Stimulated activated CD8-positive, alpha-beta memory T cell treated with anti-CD3 and anti-CD28 coated beads, Interleukin-7, amount 100 ng/mL, for 1 hour (primary cell): ENCODE data around the gene FIBP.
A peak's percentile ranks its signal among the peaks of the same experiment; 100 is the strongest.
"Not testable (repeated sequence)": the region's sequence is repeated elsewhere in the genome, so short reads cannot be mapped to it uniquely, and the experiment has no call there.

Source experiments
- DNase-seq, 2 donors: peaks; one replicate each; pipeline ENCODE4 v3.0.0-alpha.2; 2020; ENCODE audit warnings: low read depth in 2 of 2

The FIBP gene

DNA sequence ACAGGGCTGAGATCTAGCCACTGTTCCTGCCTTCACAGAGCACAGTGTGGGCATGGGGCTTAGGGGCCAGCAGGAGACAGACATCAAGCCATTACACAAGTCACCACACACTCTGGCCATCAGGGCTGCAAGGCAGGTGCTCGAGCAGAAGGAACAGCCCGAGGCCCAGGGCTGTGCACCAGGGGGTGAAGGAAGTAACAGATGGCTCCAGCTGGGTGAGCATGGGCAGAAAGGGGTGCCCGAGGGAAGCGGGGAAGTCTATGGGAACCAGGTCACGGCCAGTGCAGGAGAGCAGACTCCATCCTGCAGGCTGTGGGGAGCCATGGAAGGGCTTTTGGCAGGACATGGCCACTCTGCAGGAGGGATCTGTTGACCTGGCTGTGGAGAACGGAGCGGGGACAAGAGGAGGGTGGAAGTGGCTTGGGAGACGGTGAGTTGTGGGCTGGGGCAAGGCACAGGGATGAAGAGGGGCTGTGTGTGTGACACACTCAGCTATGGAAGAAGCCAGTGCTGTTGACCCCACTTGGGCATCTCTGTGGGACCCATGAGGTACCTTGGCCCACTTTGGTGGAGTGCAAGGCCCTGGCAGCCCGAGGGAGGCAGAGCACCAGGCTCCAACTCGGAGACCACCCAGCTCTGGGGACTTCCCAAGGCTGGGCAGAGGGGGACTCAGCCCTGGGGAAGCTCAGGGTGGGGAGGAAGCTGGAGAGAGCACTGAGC, 27.0 kb upstream of the FIBP start:
- no peak for DNase-seq

DNA sequence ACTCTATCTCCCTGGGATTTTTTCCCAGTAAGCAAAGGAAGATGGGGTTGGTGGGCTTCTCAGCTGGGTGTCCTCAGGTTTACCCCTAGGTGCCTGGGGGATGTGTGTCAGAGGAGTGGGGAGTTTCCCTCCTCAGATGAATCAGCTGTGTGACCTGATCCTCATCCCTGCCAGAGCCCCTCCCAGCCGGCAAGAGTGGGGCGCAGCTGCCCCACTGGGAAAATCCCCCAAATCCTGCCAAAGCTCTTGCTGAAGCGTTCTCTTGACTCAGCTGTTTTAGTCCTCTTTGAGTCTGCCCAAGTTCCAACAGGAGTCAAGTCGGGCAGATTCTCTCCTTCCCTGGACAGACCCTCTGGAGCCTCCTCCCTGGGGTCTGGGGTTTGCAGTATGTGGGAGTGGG, 24.6 kb upstream of the FIBP start:
- no peak for DNase-seq

DNA sequence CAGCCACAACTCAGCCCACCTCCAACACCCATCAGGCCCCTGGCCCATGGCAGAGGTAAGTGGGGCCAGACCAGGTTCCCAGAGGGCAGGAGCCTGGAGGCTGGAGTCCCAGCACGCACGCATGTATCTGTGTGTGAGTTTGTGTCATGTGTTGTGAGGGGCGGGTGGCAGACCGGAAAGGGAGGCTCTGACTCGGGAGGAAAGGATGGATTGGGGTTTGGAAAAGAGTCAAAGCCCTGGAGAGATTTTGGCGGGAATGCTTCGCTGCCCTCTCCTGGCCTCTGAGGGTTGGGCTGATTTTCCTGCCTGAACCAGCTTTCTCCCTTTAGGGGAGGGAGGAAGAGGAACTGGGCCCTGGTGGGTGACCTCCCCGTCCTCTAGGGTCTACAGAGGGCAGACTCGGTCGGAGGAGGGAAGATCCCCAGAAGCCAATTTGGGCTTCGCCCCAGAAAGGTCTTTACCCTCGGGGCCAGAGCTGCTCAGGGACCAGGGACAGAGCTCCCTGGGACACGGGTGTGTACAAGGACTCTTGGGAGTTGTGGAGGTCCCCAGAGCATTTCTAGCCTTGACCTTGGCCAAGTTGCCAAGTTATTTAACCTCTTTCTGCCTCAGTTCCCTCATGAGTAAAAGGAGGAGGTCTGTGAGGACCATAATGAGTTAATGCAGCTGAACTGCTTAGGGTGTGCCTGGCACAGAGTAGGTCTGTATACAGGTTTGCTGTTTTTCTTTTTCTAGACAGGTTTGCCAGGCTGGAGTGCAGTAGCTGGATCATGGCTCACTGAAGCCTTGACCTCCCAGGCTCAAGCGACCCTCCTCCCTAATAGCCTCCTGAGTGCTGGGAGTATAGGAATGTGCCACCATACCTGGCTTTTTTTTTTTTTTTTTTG, 23.7 kb upstream of the FIBP start:
- no peak for DNase-seq

DNA sequence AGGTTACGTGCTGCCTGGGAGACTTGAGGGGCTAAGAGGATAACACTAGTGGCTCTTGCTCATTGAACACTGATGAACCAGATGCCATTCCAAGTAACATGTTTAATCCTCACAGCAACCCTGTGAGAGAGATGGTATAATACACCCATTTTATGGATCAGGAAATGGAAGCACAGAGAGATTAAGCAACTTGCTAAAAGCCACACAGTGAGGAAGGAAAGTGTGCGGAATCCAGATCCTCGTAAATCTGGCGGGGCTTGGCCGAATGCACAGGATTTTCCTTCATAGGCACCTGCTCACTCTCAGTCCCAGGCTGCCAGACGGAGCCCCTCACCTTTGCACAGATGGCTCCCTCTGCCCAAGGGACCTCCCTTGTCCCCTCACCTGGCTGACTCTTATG, 19.6 kb upstream of the FIBP start:
- DNase-seq, result no peak

DNA sequence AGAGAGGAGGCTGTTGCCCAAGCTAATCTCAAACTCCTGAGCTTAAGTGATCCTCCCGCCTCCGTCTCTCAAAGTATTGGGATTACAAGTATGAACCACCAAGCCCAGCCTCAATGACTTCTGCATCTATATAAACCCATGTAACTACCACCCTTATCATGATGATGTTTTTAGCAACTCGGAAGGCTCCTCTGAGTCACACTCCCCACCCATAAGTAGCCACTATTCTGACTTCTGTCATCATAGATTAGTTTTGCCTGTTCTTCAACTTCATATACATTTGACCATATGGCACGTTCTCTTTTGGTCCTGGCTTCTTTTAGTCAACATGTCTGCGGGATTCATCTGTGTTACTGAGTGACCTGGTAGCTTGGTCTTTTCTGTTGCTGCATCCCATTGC, 18.3 kb upstream of the FIBP start:
- DNase-seq, result no peak

DNA sequence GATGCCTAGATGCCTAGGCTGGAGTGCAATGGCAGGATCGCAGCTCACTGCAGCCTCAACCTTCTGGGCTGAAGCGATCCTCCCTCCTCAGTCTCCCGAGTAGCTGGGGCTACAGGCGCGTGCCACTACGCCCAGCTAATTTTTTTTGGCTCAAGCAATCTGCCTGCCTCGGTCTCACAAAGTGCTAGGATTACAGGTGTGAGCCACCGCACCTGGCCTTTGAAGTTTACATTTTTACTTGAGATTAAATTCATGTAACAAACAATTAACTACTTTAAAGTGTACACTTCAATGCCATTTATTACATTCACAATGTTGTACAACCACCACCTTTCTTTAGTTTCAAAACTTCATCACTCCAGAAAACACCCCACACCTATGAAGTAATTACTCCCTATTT, 15.4 kb upstream of the FIBP start:
- DNase-seq, result no peak

DNA sequence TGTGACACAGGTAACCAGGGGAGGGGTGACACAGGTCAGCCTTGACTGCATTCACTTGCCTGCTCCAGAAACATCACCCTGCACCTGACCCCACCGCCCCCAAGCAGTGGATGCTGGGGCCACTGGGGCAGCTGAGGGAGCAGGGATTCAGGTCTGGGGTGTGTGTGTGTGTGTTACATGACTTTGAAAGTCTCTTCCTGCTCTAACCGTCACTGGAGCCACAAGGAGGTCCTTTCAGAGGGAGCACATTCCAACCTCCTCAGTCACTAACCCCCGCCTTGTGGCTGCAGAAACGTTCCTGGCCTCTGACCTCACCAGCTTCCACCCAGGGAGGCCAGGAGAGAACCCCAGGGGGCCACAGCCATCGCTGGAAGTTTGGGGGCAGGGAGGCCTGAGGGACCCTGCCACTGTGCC, 14.8 kb upstream of the FIBP start:
- no peak for DNase-seq

DNA sequence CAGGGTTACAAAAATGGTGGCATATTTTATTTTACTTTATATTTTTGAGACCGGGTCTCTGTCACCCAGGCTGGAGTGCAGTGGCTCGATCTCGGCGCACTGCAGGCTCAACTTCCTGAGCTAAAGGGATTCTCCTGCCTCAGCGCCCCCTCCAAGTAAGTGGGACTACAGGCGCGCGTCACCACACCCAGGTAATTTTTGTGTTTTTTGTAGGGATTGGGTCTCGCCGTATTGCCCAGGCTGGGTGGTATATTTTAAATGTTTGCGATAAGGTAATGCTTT, 12.6 kb upstream of the FIBP start:
- DNase-seq, result no peak

DNA sequence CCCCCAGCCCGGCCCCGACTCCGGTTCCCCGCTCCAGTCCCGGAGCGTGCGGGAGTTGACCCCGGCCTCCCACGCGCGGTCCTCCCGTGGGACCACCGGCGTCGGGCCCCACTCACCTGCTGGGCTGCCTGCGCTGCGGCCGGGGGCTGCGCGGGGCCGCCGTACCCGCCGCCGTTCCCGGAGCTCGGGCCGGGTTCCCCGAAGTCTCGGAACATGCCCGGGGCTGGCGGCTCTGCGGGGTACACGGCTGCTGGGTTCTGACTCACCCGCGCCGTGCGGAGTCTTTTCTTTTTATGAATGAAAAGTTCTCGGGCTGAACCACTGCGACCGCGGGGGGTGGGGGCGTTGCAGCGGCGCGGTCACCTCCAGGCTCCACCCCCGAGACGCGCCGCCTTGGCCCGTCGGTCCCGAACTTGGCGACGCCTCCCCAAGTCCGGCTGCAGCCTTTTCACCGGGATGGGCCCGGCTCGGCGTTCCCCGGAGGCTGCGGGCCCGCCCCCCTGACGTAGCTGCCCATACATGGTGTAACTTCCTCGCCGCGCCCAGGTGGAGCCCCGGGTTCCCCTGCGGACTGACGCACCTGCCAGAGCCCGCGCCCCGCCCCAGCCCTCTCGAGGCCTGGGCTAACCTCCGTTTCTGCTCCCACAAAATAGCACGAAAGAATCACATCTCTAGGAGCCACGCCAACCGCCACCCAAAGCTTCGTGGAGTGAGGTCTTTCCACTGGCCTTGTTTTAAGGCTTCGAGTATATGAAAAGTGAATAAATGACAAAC, 12.0 kb upstream of the FIBP start, which contains the start of gene FOSL1:
Gene FOSL1 (minus strand): TSS at position 264 of the 774 bp plus-strand sequence. CDS start 49 bp downstream, at position 215.
- DNase-seq, result peak; percentile 76 to 77

DNA sequence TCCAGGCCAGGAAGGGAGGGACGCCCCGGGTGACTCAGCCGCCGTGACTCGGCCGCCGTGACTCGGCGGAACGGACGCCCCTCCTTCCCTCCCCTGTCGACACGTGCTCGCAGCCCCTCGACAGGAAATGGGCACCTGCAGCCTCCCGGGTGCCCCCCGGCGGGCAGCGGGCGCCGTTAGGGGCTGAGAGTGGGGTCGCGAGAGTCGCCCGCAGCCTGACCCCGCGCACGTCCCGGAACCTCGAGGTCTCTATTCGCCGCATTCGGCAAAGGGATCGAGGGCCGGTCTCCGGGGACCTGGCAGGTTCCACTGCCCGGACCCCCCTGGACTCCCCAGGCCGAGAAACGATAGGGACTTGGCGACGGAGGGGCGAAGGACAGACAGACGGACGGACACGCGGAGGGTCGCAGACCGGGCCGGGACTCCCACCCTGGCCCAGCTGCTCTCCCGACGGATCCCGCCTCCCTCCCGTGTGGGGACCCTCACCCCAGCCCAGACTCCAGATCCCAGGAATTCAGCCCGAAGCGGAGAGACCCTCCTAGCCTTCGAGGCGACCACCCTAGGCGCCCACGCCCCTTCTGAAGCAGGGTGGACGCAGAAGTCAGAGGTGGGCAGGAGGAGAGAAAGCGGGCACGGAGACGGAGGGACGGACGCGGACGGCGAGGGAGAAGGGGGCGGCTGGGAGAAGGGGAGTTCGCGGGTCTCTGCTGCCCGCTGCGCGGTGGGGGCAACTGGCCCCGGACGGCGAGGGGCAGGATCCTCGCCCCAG, 11.3 kb upstream of the FIBP start:
- no peak for DNase-seq

DNA sequence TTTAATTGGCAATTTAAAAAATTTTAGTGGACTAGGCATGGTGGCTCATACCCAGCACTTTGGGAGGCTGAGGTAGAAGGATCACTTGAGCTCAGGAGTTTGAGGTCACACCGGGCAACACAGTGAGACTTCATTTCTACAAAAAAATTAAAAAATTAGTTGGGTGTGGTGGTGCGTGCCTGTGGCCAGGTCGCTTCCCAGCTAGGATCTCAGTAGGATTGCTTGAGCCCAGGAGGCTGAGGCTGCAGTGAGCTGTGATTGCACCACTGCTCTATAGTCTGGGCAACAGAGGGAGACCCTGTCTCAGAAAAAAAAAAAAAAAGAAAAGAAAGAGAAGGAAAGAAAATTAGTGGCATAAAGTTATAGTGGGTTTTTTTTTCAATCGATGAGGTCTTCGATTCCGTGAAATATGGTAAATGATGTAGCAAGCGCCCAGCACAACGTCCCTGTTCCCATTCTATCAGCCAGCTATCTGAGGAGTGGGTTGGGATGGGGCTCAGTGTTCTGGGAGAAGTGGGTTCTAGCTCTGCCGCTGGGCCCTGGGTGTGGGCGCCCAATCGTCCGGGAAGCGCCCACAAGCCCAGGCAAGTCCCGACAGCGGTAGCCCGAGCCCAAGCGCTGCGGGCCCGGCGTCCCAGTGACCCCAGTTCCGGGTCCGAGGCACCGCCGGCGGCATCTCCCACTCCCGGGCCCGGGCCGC, 10.5 kb upstream of the FIBP start:
- DNase-seq, result no peak

DNA sequence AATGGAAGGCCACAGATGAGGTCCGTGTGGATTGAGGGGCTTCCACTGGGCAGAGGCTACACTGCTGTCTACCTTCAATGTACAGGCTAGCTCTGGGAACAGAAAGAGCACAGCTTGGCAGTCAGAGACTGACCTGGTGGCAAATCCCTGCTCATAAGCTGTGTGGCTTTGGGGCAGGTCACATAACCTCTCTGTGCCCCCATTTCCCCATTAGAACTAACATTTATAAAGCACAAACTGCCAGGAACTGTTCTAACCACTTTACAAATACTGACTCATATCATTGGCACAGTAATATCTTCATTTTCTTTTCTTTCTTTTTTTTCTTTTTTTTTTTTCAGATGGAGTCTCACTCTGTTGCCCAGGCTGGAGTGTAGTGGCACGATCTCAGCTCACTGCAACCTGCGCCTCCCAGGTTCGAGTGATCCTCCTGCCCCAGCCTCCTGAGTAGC, 8.8 kb upstream of the FIBP start:
- no peak for DNase-seq

DNA sequence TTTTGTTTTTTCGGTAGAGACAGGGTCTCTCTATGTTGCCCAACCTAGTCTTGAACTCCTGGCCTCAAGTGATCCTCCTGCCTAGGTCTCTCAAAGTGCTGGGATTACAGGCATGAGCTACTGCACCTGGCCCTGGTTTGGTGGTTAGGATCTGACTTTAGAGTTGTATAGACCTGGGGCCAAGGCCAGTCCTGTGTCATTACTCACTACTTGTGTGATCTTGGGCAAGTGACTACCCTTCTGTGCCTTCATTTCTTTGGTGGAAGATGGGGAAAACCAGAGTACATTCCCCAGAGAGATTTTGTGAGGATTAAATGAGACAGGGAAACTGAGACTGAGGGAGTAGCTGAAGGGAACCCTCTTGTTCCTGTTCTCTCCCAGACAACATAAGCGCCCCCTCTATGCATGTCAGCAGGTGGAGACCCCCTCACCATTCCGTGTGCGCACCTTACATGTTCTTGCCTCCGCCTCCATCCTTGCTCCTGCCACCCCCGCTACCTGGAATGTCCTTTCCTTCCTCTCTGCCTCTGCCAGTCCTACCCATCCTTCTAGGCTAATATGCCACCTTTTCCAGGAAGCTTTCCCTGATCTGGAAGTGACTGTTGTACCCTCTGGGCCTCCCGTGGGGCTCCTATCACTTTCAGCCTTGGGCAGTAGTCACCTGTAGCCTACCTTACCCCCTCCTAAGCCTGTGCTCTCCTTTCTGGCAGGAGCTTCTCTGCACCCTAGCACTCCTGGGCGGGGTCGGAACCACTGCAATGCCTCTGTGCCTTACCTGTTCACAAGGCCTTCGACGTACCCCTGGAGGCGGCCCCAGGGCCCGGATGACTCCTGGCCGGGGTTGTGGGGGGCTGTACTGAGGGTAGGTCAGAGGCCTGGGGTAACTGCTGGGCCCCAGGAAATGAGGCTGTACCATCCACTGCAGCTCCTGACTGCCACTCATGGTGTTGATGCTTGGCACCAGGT, 8.0 kb upstream of the FIBP start:
- DNase-seq, result no peak

DNA sequence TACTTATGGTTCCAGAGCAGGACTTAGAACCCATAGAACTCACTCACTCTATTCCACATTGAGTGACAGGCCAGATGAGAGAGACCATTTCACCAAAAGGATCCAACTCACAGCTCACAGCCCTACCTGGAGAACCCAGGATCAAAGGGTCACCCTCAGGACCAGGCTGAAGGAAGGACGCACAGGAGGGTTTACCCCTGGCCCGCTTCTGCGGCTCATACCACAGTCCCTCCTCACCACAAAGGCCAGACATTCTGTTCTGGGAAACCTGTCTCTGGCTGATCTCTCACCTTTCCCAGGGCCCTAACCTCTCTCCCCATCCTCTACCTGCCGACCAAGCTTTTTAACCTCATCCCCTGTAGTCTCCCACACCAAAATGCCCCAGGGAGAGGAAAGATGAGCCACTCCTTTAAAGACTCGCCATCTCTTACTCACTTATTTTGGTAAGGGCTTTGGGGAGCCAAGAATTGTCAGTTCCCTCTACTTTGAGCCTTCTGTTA, 7.3 kb upstream of the FIBP start:
- no peak for DNase-seq

DNA sequence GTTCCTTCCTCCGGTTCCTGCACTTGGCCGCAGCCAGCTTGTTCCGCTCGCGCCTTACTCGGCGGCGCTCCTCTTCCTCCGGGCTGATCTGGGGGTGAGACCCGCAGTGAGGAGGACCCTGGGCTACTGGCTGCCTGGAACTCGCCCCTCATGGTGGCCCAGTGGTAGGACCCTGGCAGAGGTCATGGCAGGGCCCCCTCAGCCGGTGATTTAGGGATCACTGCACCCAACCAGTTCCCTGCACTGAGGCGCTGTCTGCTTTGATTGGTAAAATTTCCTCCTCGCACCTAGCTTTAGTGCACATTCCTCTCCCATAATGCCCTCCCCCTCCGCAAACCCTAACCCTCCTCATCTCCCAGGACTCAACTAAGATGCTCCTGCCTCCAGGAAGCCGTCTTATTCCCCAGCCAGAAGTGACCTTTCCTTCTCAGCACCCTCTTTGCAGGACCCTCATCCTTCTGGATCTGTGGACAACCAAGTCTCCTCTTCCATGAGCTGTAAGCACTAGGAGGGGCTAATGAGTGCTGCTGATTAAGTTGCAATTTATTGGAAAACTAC, 5.8 kb upstream of the FIBP start:
- DNase-seq, result no peak

DNA sequence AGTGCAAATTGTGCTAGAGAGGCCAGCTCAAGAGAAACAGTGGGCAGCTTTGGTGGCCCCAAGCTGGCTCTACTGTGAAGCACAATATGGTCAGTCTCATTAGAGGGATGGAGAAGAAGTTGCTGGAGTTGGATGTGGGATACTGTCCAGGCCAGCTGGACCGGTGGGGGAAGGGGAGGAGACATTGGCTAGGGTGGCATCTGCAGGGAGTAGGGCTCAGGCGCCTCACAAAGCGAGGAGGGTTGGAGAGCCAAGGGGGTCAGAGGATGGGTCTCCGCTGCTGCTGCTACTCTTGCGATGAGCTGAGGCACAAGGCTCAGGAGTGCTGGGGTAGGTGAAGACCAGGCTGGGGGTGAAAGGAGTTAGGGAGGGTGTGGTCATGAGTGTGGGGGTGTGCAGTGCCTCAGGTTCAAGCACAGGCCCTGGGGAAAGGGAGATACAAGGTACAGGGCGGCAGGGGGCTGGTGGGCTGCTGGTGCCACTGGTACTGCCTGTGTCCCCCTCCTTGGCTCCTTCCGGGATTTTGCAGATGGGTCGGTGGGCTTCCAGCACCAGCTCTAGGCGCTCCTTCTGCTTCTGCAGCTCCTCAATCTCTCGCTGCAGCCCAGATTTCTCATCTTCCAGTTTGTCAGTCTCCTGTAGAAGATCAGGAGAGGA, 4.5 kb upstream of the FIBP start:
- DNase-seq, result no peak

DNA sequence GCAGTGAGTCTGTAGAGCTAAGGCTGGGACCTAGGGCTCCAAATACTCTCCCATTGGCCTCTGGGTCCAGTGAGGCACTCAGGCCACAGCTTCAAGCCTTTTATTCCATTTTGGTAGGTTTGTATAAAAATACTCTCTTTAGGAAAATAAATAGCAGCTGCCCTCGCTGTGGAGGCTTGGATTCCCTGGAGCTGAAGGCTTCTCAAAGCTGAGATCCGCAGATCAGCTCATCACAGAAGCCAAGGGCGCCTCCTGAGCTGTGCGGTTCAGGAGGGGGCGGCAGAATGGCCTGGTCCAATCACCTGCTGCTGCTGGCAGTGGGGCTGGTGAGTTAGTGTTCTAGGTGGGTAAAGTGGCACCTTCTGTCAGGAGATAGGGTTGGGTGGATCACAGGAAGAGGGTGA, 3.9 kb upstream of the FIBP start:
- DNase-seq, result not testable (repeated sequence)

DNA sequence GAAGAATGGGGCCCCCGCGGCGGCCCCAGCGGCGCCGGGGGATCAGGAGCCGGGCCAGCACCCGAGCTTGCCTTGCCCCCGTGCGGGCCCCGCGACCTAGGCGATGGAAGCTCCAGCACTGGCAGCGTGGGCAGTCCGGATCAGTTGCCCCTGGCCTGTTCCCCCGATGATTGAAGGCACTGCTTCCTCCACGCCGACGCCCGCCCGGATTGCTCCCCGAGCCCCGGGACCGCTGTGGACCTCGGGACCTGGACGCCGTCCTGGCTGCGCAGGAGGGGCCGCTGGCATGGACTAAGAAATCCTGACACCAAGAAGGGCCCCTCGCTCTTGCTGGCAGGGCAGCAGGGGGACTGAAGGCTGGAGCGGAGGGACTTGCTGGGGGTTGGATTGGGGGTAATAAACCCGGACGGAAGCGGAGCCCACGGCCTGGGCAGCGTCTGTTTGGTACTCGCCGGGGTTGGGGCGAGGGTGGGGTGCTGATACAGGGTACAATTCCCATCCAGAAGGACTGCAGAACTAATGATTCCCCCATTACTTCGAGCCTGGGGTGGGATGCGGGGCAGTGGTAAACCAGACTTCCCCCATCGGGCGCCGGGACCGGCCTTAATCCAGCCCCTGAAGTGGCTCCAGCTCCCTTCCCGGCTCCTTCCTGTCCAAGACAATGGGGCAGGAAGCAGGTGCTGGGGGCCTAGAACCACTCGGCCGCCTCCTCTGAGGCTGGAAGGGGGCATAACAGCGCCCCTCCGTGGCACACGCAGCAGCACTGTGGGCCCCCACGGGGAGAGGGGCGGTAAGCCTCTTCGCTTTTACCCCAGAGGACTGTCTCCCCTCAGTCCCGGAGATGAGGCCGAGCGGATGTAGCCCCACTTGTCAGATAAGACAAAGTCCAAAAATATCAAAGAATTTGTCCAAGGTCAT, 3.2 kb upstream of the FIBP start:
- DNase-seq, result no peak
